ENCODE measurements around the gene PSMB7. TPM values are rescaled to one million over a fixed set of nuclear protein-coding genes. Genes with fewer than 3 reads are reported as not detected.

Gene PSMB7
- polyA plus RNA-seq, 1 of the 3 experiments (the other 2 are of a cell fraction), result 357 TPM

- Histone ChIP-seq H4K20me1 (ENCODE audit: insufficient read depth) (peaks cover 69% of the 10 kb centered on the region), H3K36me3 (replicated peaks in 1 of 2; ENCODE audit: control insufficient read depth in 1 of 2, insufficient read depth in 2 of 2, low read length in 1 of 2) (peaks cover 49 to 54% of the 10 kb centered on the region in 2 experiments), H3K79me2 (ENCODE audit: insufficient read depth) (peaks cover 100% of the 10 kb centered on the region), H3K27ac (ENCODE audit: low read depth in 2 of 2, low read length in 1 of 2) (no peak overlapping the region), H3K9me2 (no peaks in the 10 kb centered on the region), H2AFZ (ENCODE audit: low read depth) (no peak overlapping the region), H3K4me1 (ENCODE audit: control insufficient read depth in 1 of 2, insufficient read depth in 2 of 2, low read depth in 1 of 2, low read length in 1 of 2) (peaks cover 0 to 7% of the 10 kb centered on the region in 2 experiments; a peak in 2 of 4 replicates), H3K4me3 (ENCODE audit: low read depth in 2 of 2, low read length in 1 of 2) (no peak overlapping the region), H3K4me2 (no peak overlapping the region), H3K9me3 (no peaks in the 10 kb centered on the region), H3F3A (replicated peaks; ENCODE audit: insufficient read depth) (peaks cover 12% of the 10 kb centered on the region), H3K27me3 (ENCODE audit: insufficient read depth) (no peaks in the 10 kb centered on the region), H3K9ac (no peak overlapping the region)
- TF ChIP-seq ZBTB33 (IDR thresholded peaks at IDR 0.05; ENCODE audit: borderline replicate concordance, low read depth) (no peak), YY1 (IDR thresholded peaks at IDR 0.05; ENCODE audit: low read depth) (no peak), USF1 (IDR thresholded peaks at IDR 0.05; ENCODE audit: borderline replicate concordance, low read depth) (no peak), GATA2 (CRISPR knock-in tag; IDR thresholded peaks at IDR 0.05) (no peak), CTCF (IDR thresholded peaks at IDR 0.05) (no peak)
- CTCF ChIA-PET, result interaction anchor here (1.4 to 3.2 kb wide), 5 partner anchors 11 to 152 kb away, joined by 3 to 17 read pairs (median 10); no protein-coding TSS in a partner anchor
- POLR2A ChIA-PET, result no interaction called here
- 91% methylated on average over 11 of the region's 12 CpGs for WGBS (ENCODE audit: low lambda C conversion rate)
- DNase-seq, result no peak
These were observed 15.8 kb downstream of the PSMB7 start for GRCh38 chr9:124399323-124399967.

- Histone ChIP-seq H3K4me2 (no peak overlapping the region), H3K9me3 (no peaks in the 10 kb centered on the region), H3K4me1 (ENCODE audit: control insufficient read depth in 1 of 2, insufficient read depth in 2 of 2, low read depth in 1 of 2, low read length in 1 of 2) (peaks cover 7 to 18% of the 10 kb centered on the region in 2 experiments), H3K36me3 (replicated peaks in 1 of 2; ENCODE audit: control insufficient read depth in 1 of 2, insufficient read depth in 2 of 2, low read length in 1 of 2) (peaks cover 40 to 44% of the 10 kb centered on the region in 2 experiments), H3K9ac (no peak overlapping the region), H3K27ac (ENCODE audit: low read depth in 2 of 2, low read length in 1 of 2) (no peak overlapping the region), H3K9me2 (no peaks in the 10 kb centered on the region), H3K27me3 (ENCODE audit: insufficient read depth) (no peaks in the 10 kb centered on the region), H2AFZ (ENCODE audit: low read depth) (no peak overlapping the region), H4K20me1 (ENCODE audit: insufficient read depth) (peaks cover 74% of the 10 kb centered on the region), H3F3A (replicated peaks; ENCODE audit: insufficient read depth) (peaks cover 23% of the 10 kb centered on the region), H3K4me3 (ENCODE audit: low read depth in 2 of 2, low read length in 1 of 2) (no peak overlapping the region), H3K79me2 (ENCODE audit: insufficient read depth) (peaks cover 98% of the 10 kb centered on the region)
- POLR2A ChIA-PET, result no interaction called here
- no peak for DNase-seq
- CTCF ChIA-PET, result interaction anchor here (0.7 to 3.2 kb wide), 6 partner anchors 10 to 455 kb away, joined by 3 to 16 read pairs (median 4); partner anchors contain the start of gene WDR38
- WGBS (ENCODE audit: low lambda C conversion rate), result 93% methylated on average over 8 of the region's 8 CpGs
- TF ChIP-seq EZH2phosphoT487 (IDR thresholded peaks at IDR 0.05; ENCODE audit: borderline replicate concordance, low read depth), result no peak
- TF ChIP-seq YY1 (IDR thresholded peaks at IDR 0.05; ENCODE audit: low read depth), result no peak
- no peak for TF ChIP-seq RFX5 (IDR thresholded peaks at IDR 0.05; ENCODE audit: low read length)
- TF ChIP-seq IRF3 (IDR thresholded peaks at IDR 0.05; ENCODE audit: low read depth, low read length), result no peak
- no peak for TF ChIP-seq TEAD4 (IDR thresholded peaks at IDR 0.05; ENCODE audit: borderline replicate concordance, insufficient read depth)
- no peak for TF ChIP-seq PBX3 (IDR thresholded peaks at IDR 0.05)
- no peak for TF ChIP-seq ELF1 (IDR thresholded peaks at IDR 0.05)
- TF ChIP-seq MEF2A (IDR thresholded peaks at IDR 0.05; ENCODE audit: borderline replicate concordance, low read depth), result no peak
- no peak for TF ChIP-seq POLR2AphosphoS5 (IDR thresholded peaks at IDR 0.05; ENCODE audit: low read depth, low read length)
- TF ChIP-seq GABPA (IDR thresholded peaks at IDR 0.05; ENCODE audit: low read depth), result no peak
- no peak for TF ChIP-seq RCOR1 (IDR thresholded peaks at IDR 0.05; ENCODE audit: low read length)
- no peak for TF ChIP-seq MAX (IDR thresholded peaks at IDR 0.05; ENCODE audit: low read depth)
- no peak for TF ChIP-seq TAF1 (IDR thresholded peaks at IDR 0.05; ENCODE audit: borderline replicate concordance, low read depth, low read length)
These were observed 16.9 kb downstream of the PSMB7 start for GRCh38 chr9:124398191-124398935.
